K562 (cell line): ENCODE measurements around the gene ZNF584. TPM values are rescaled to one million over a fixed set of nuclear protein-coding genes. Genes with fewer than 3 reads are reported as not detected.

Source experiments
- ESRRB ChIP-seq: fragments of 250-450 bp; sonication (Bioruptor Pico); IDR thresholded peaks from 2 replicates; pipeline ENCODE4 v1.5.0; 2020; ENCODE audit warnings: mild to moderate bottlenecking, moderate library complexity, borderline replicate concordance
- LARP7 ChIP-seq: fragments of 450-650 bp; IDR thresholded peaks from 2 replicates; pipeline ENCODE4 v1.6.1; 2016
- NRF1 ChIP-seq, 2 experiments: fragments of 450-650 bp; IDR thresholded peaks in 1 of 2; conservative IDR thresholded peaks in 1 of 2; 2 replicates each; pipeline ENCODE4 v1.6.1; 2014; ENCODE audit warnings: mild to moderate bottlenecking in 2 of 2
- PHB2 ChIP-seq: fragments of 450-650 bp; IDR thresholded peaks from 2 replicates; pipeline ENCODE4 v1.6.1; 2017; ENCODE audit warnings: low read depth
- ZBTB8A ChIP-seq: fragments of 450-650 bp; IDR thresholded peaks from 2 replicates; pipeline ENCODE4 v1.6.1; 2018; ENCODE audit warnings: mild to moderate bottlenecking, moderate library complexity; ENCODE audit not compliant: partially characterized antibody
- polyA plus RNA-seq, 8 experiments: library from polyadenylated mRNA; depleted of rRNA in 4 of 8; stranded (reverse) in 5 of 8; unstranded in 3 of 8; fragments of >200 nt; fragmentation: Nextera tagmentation in 2 of 8; fragmentation: Illumina TruSeq in 1 of 8; extraction: Ambion mirVana in 2 of 8; extraction: Trizol in 1 of 8; gene quantifications; 2 replicates each; pipeline versions ENCODE4 v1.2.1 to v1.2.3, GENCODE V29; 2011 to 2014; ENCODE audit warnings: inconsistent platforms in 1 of 8, missing spikeins in 1 of 8
- total RNA-seq, 7 experiments: library from RNA; depleted of rRNA in 6 of 7; stranded (reverse); fragments of >200 nt in 6 of 7; fragmentation: Illumina TruSeq in 2 of 7; extraction: Trizol in 2 of 7; gene quantifications; 2 replicates each; pipeline versions ENCODE4 v1.2.1 to v1.2.3, GENCODE V29; 2011 to 2021; ENCODE audit warnings: low replicate concordance in 1 of 7
- TF ChIP-seq, protein P1 (sequence below): fragments of 200-800 bp; sonication (Bioruptor generic); IDR thresholded peaks from 2 replicates; pipeline ENCODE4 v1.6.1; 2016; ENCODE audit warnings: missing genetic modification characterization, missing compliant biosample characterization

The ZNF584 gene
- total and polyA plus RNA-seq, 9 of the 15 experiments (the other 6 are each of a cell fraction or from before 2014, with no cell fraction given), result 5.8 to 43.4 (median 24.6) TPM

DNA sequence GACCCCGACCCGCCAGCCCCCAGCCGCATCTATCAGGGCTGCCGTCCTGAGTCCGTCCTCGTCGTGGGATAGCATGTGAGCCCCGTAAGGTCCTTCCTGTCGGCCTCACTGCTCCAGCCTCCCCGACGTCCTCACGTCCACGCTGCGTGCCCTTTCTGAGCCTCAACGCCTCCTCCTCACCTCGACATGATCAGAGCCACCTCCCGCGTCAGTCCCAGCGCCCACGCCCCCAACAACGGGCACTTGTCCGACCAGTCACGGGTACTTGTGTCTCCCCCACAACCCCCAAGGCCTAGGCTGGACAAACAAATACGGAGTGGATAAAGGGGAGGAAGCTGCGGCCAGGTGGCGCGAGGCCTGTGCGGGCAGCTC is 46.6 kb upstream of the ZNF584 start (continued):
- TF ChIP-seq, protein P1, sequence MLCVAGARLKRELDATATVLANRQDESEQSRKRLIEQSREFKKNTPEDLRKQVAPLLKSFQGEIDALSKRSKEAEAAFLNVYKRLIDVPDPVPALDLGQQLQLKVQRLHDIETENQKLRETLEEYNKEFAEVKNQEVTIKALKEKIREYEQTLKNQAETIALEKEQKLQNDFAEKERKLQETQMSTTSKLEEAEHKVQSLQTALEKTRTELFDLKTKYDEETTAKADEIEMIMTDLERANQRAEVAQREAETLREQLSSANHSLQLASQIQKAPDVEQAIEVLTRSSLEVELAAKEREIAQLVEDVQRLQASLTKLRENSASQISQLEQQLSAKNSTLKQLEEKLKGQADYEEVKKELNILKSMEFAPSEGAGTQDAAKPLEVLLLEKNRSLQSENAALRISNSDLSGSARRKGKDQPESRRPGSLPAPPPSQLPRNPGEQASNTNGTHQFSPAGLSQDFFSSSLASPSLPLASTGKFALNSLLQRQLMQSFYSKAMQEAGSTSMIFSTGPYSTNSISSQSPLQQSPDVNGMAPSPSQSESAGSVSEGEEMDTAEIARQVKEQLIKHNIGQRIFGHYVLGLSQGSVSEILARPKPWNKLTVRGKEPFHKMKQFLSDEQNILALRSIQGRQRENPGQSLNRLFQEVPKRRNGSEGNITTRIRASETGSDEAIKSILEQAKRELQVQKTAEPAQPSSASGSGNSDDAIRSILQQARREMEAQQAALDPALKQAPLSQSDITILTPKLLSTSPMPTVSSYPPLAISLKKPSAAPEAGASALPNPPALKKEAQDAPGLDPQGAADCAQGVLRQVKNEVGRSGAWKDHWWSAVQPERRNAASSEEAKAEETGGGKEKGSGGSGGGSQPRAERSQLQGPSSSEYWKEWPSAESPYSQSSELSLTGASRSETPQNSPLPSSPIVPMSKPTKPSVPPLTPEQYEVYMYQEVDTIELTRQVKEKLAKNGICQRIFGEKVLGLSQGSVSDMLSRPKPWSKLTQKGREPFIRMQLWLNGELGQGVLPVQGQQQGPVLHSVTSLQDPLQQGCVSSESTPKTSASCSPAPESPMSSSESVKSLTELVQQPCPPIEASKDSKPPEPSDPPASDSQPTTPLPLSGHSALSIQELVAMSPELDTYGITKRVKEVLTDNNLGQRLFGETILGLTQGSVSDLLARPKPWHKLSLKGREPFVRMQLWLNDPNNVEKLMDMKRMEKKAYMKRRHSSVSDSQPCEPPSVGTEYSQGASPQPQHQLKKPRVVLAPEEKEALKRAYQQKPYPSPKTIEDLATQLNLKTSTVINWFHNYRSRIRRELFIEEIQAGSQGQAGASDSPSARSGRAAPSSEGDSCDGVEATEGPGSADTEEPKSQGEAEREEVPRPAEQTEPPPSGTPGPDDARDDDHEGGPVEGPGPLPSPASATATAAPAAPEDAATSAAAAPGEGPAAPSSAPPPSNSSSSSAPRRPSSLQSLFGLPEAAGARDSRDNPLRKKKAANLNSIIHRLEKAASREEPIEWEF, result no peak
- TF ChIP-seq PHB2 (no peak), ZBTB8A (no peak), LARP7 (peak; percentile 66; the same call in 1 of the 2 replicates), NRF1 (conservative IDR thresholded peaks at IDR 0.05 in 1 of 2, IDR thresholded peaks at IDR 0.05 in 1 of 2) (no peak), ESRRB (no peak)
